SK-N-MC (cell line): ENCODE data around the gene PPP2R2B.

Source experiments
- FOXP2 ChIP-seq: optimal IDR thresholded peaks from 2 replicates; pipeline ENCODE3; 2011; ENCODE audit warnings: mild to moderate bottlenecking, moderate library complexity; ENCODE audit not compliant: insufficient read depth; ENCODE audit errors: extremely low read length, control extremely low read depth
- POLR2AphosphoS5 ChIP-seq: IDR thresholded peaks from 2 replicates; pipeline ENCODE4 v1.6.1; 2012; ENCODE audit warnings: mild to moderate bottlenecking, low read depth, low read length, borderline replicate concordance

GRCh38 chr5:146849694-146850303, 28.8 kb downstream of the PPP2R2B start:
- TF ChIP-seq FOXP2, result no peak
- TF ChIP-seq POLR2AphosphoS5, result no peak
